ENCODE measurements around the gene SCFD2. TPM values are rescaled to one million over a fixed set of nuclear protein-coding genes. Genes with fewer than 3 reads are reported as not detected.

SCFD2 gene
- total RNA-seq, 1 donor: 73.8 TPM

GRCh38 chr4:53022513-53023100, 343.3 kb downstream of the SCFD2 start:
- no peak for DNase-seq (ENCODE audit: low read depth in 2 of 3, low spot score in 2 of 3)

DNA sequence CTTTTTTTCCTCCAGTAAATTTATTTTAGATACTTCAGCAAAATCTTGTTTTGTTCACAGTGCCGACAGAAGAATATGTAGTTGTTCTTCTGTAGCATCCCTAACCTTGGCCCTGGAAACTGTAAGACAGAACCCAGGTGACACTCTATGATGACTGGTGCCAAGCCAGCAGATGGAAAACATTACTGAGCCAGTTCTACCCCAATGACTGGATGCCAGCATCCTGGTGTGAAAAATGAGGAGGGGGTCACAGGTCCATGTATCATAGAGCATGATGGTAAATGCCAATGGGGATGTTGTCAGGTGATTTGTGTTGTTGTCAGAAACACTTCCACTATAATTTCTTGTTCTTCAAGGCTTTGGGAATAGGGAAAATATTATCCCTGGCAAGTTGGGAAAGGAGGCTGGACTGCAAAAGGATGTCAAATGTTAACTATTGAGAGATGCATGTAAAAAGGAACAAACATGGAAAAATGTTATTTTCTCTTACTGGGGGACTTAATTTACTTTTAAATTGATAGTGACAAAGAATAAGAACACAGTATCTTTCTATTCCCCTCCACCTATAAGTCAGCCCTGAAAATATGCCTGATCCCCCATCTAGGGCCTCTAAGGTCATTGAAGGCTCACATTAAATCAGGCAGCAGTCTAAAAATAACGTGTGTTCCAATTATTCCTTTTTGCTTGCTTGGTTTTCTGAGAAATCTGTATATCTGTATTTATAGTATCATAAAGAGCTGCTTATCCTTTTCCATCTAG, 343.9 kb downstream of the SCFD2 start:
- no peak for DNase-seq (ENCODE audit: low read depth in 2 of 3, low spot score in 2 of 3)

DNA sequence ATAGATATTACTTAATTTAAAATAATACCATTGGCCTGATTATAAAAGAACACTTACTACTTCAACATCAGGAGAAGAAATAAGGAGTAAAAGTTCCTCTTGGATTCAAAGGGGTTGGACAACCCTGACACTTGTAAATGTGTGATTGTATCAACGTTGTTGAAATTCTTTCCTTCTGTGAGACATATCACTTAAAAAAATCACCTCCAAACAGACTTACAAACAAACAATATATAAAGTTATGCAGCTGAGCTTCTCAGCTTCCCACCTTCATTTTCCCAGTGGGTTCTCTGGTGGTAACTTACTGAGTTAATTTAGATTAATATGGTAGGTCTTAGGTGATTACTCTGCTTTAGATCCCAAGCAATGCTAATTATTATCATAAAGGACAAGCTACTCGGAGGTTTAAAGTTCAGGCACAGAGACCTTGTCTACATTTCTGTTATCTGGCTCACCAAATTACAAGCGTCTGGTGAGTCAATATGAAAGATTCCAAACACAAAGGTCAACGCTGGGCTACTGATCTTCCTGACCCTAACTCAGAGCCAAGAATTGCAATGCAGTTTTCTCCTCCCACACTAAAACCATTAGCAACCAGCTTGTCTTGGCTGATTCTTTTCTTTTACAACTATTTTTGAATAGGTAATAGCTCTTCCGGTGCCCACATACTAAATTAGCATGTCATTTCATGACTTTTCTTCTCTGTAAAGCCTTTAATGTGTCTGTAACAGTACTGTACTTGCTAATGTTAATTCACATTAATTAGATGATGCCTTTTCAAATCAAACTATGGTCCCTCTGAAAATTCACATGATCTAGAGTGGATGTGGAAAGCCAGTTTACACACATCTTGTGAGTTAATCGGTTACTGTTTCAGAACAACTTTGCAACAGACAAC, 346.1 kb downstream of the SCFD2 start:
- DNase-seq (ENCODE audit: low read depth in 2 of 3, low spot score in 2 of 3): no peak

DNA sequence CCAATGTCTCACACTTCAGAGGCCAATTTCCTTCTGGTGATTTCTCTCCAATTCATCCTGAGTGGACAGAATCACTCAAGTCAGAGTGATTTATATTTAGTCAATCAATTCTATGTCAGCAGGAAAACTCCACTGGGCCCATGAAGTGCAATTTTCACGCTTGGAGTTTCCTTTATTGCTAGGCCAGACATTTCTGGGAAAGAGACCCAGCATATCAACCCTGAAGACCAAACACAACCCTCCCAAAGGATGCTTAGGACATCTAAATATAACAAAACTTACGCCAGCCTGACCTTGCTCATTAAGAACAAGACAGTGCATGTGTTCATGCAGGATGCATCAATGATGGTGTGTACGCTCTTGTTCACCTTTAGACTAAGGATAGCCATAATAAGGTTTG, 347.4 kb downstream of the SCFD2 start:
- DNase-seq (ENCODE audit: low read depth in 2 of 3, low spot score in 2 of 3): no peak

GRCh38 chr4:53016099-53016820, 349.6 kb downstream of the SCFD2 start:
- no peak for DNase-seq (ENCODE audit: low read depth in 2 of 3, low spot score in 2 of 3)

DNA sequence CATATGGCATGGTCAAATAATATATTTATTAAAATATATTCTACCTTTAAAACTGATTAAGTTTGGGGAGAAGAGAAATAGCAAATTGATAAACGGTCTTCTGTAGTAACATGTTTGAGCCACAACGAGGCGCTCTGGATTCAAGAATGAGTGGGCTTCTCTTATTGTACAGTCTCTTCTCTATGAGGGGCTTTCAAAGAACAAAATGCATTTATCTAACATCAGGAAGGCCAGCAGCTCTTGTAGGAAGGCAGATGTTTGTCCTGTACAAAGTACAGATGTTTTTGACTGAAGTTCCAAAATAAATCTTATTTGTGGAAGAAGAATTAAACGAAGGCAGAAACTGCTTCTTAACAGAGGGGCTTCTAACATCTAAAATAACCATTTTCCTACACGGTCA, 350.2 kb downstream of the SCFD2 start:
- DNase-seq (ENCODE audit: low read depth in 2 of 3, low spot score in 2 of 3): peak in 2 of 3 donors; percentile 50 to 78

GRCh38 chr4:53014881-53015280, 351.0 kb downstream of the SCFD2 start:
- no peak for DNase-seq (ENCODE audit: low read depth in 2 of 3, low spot score in 2 of 3)

DNA sequence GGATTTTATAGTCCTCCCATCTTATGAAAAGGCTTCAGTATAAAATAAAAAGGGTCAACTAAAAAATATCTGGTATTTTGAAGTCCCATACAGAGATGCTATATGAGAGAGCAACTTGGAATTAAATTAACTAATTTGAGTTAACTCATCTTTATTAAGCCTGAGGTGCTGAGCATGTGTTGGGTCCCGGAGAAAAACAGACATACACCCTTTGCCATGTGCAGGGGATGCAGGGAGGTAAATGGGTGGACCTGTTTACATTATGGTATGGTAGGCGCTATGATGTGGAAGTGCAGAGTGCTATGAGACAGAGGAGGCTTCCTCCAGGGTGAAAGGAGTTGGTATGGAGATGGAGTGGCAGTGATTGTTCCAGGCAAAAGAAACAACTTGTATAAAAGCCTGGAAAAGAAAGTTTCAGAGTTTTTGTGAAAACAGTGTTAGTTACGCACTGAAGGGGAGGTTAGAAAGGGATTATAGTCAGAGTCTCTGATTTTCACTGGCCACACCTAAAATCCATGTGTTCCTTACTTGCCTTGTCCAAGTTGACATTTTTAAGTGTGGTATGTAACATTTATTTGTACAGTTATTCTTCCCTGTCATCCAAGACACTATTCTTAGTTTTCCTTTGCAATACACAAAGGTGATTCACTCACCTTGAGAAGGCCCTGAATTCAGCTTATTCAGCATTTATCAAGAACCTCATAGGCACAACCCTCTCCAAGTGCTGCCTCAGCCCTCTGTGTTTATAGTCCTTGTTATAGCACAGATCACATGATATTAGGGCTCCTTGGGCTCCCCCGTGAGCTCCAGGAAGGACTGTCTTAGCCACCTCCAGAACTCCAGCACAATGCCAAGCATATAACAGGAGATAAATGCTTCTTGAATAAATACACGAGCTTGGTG, 351.7 kb downstream of the SCFD2 start:
- no peak for DNase-seq (ENCODE audit: low read depth in 2 of 3, low spot score in 2 of 3)

- DNase-seq (ENCODE audit: low read depth in 2 of 3, low spot score in 2 of 3): peak in 2 of 3 donors; percentile 36 to 75
These were observed 353.1 kb downstream of the SCFD2 start for GRCh38 chr4:53012738-53013137.

GRCh38 chr4:53011259-53011905, 354.5 kb downstream of the SCFD2 start:
- no peak for DNase-seq (ENCODE audit: low read depth in 2 of 3, low spot score in 2 of 3)

DNA sequence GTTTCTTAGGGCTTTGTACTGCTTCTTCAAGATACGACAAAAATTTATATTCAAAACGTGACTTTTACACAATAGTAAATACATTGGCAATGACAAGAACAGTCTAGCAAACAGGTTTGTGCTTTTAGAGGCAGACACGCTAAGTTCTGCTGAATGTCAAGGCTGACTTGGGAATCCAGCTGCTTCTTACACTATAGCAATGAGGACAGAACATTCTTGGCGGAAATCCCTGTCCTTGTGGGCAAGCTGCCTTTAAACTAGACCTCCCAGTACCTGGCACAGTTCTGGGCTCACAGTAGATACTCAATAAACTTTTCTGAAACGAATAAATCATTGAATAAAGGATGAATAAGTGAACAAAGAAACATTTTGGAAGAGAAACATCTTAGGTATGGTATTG, 355.5 kb downstream of the SCFD2 start:
- no peak for DNase-seq (ENCODE audit: low read depth in 2 of 3, low spot score in 2 of 3)

DNA sequence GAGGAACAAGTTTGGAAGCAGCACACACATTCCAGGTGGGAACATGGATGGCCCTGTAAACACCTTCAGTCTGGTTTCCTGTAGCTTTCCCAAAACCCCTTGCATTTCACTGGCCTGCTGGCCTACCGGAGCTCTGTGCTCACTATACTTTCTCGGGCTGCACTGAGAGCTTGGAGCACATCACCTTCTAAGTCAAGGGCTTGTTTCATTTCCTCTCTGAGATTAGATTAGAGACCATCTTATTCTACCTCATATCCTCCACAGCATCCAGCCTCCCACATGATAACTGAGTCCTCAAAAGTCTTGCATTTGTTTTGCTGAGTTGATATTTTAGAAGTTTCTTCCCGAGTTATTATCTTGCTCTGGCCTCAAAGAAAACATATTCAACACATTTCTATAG, 356.0 kb downstream of the SCFD2 start:
- DNase-seq (ENCODE audit: low read depth in 2 of 3, low spot score in 2 of 3): no peak

- no peak for DNase-seq (ENCODE audit: low read depth in 2 of 3, low spot score in 2 of 3)
These were observed 358.8 kb downstream of the SCFD2 start for GRCh38 chr4:53007024-53007423.

- DNase-seq (ENCODE audit: low read depth in 2 of 3, low spot score in 2 of 3): no peak
These were observed 360.1 kb downstream of the SCFD2 start for GRCh38 chr4:53005808-53006207.

DNA sequence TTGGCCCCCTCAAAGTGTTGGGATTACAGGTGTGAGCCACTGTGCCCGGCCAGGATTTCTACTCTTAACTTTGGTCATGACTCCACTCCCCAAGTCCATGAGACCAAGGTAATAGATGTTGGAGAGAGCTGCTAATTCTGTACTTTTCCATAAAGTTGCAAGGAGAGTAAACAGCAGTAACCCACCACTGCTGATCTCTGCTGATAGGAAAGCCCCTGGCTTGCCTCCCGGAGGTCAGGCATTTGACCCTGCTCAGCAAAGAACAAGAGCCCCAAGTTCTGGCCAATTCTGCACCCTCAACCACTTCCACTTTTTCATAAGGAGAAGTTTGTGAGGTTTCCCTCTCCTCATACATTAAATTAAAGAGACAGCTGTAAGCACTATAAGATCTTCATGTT, 360.7 kb downstream of the SCFD2 start:
- peak in 1 of 3 donors; percentile 48 for DNase-seq (ENCODE audit: low read depth in 2 of 3, low spot score in 2 of 3)

DNA sequence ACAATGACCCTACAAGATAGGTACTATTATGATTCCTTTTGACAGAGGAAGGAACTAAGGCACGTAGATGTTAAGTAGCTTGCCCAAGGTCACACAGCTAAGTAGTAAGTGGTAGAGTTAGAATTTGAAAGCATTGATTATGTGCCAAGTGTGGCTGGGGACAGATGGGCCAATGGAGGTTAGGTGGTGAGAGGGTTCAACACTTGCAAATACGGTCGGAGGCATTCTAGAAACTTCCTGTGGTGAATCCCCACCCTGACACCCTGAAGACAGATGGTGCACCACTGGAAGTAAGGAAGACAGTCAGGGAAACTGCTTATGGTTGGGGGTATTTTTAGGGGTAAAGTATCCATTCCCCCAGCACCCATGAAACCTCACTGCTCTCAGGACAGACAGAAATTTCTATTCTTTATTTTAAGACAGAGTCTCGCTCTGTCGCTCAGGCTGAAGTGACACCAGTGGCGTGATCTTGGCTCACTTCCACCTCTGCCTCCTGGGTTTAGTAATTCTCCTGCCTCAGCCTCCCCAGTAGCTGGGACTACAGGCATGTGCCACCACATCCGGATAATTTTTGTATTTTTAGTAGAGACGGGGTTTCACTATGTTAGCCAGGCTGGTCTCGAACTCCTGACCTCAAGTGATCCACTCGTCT, 361.2 kb downstream of the SCFD2 start:
- no peak for DNase-seq (ENCODE audit: low read depth in 2 of 3, low spot score in 2 of 3)

- DNase-seq (ENCODE audit: low read depth in 2 of 3, low spot score in 2 of 3): no peak
These were observed 361.9 kb downstream of the SCFD2 start for GRCh38 chr4:53003959-53004358.

- no peak for DNase-seq (ENCODE audit: low read depth in 2 of 3, low spot score in 2 of 3)
These were observed 365.3 kb downstream of the SCFD2 start for GRCh38 chr4:53000560-53000959.

GRCh38 chr4:52999626-53000025, 366.2 kb downstream of the SCFD2 start:
- DNase-seq (ENCODE audit: low read depth in 2 of 3, low spot score in 2 of 3): no peak
